Subcutaneous adipose tissue (tissue), 4 donors: ENCODE results near the gene LMX1B. TPM values are rescaled to one million over a fixed set of nuclear protein-coding genes. Genes with fewer than 3 reads are reported as not detected.

Source experiments
- total RNA-seq, 4 donors: library from RNA; depleted of rRNA; stranded (reverse); fragments of >200 nt; gene quantifications; one replicate each; pipeline ENCODE4 v1.1.0, GENCODE V29; 2016
- TF ChIP-seq, protein P1 (sequence below): fragments of 450-650 bp; IDR thresholded peaks from one replicate; pipeline ENCODE4 v1.5.1; 2016; ENCODE audit warnings: low read depth, mild to moderate bottlenecking, control low read depth, antibody characterized with exemption, moderate library complexity

LMX1B gene
- total RNA-seq, 4 donors from 2014 or later = 0.38 to 1.1 (median 0.51) TPM; not detected in 1

DNA sequence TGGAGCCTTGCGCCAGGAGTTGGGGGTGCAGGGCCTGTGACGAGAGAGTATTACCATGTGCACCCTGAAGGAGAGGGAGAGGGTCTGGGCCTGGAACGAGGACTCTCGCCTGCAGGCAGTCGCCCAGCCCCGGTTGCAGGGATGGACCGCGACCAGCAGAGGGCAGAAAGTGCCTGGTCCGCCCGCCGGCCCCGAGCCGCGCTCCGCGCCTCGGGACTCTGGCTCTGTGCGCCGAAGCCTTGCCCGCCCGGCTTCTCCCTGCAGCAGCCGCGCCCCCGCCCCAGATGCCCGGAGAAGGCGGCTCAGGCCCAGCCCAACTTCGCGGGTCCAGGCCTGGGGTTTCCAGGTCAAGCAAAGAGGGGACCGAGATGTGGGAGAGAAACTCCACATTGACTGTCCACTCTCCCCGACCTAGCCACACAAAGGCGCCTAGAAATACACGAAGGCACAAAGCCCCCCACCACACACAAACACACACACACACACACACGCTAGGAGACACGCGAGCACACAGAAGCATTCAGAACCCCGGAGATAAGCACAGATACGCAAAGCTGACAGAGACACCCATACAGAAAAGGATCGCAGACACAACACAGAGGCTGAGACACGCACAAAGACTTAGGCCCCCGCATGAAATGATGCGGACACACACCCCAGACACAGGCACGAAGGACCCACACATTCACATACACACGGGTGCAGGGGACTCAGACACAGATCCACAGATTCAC lies 2.0 kb upstream of the LMX1B start:
- TF ChIP-seq, protein P1, sequence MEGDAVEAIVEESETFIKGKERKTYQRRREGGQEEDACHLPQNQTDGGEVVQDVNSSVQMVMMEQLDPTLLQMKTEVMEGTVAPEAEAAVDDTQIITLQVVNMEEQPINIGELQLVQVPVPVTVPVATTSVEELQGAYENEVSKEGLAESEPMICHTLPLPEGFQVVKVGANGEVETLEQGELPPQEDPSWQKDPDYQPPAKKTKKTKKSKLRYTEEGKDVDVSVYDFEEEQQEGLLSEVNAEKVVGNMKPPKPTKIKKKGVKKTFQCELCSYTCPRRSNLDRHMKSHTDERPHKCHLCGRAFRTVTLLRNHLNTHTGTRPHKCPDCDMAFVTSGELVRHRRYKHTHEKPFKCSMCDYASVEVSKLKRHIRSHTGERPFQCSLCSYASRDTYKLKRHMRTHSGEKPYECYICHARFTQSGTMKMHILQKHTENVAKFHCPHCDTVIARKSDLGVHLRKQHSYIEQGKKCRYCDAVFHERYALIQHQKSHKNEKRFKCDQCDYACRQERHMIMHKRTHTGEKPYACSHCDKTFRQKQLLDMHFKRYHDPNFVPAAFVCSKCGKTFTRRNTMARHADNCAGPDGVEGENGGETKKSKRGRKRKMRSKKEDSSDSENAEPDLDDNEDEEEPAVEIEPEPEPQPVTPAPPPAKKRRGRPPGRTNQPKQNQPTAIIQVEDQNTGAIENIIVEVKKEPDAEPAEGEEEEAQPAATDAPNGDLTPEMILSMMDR = no peak

DNA sequence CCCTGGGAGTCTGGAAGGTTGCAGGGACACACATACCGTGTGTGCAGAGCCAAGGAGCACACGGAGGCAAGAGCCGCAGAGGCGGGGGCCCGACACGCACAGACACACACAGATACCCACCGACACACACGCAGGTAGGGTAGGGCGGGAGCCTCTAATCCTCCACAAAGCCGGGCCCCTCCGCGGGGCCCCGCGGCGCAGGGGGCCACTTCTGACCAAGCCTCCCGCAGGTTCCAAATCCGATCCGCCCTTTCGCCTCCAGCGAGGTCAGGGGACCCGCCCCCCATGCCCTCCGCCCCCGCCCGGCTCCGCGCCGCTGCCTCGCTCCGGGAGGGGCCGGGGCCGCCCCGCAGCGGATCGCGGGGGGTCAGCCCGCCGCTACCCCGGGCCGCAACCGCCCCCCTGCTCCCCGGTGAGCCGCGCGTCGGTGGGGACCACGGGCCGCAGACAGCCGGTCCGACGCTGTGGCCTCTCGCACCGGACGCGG lies 1.4 kb upstream of the LMX1B start:
- TF ChIP-seq, protein P1 = no peak

DNA sequence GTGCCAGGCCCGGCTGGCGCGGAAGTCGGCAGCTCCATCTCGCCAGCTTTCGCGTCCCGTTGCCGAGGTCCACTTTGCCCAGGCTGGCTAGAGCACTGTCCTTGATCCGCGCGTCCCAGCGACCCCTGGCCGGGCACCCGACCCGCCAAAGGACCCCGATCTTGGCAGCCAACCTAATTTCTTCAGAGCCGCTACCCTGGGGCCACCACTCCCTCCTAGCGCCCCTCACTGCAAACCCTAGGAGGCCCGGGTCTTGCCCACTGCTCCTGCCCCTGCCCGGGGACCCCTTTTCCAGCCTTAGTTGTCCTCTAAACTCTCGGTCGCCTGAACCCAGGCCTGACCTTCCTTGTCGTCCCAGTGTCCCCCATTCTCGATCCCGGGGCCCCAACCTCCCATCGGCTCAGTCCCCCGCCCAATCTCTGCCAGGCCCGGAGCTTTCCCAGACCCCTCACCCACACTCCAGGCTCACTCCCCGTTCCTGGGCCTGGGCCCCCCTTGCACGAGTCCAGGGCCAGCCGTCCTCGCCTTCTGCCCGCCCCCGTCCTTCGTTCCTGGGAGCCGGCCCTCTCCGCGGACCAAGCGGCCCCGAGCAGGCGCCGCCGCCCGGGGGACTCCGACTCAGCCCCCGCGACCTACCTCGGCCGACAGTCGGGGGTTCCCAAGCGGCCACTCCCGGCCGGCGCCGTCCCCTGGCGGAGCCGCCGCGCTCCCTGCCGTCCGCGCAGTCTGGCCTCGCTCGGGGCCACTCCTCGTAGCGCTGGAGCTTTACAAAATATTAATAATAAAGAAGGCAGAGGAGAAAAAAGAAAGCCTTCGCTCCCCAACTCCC lies 701 bp upstream of the LMX1B start:
- TF ChIP-seq, protein P1 = no peak

DNA sequence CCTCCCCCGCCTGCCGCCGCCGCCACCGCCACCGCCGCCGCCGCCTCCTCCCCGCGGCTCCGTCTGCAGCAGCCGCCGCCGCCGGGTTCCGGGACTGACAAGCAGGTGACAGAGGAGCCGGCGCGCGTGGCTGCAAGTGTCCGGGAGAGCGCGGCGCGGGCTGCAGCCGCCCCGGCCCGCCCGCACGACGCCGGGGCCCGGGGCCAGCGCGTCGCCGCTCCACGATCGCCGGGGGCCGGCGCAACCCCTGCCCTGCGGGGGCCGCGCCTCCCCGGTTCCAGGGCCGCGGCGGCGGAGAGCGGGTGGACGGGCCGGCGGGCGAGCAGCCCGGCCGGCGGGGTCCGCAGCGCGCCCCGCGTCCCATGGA lies 343 bp downstream of the LMX1B start:
- TF ChIP-seq, protein P1 = no peak

DNA sequence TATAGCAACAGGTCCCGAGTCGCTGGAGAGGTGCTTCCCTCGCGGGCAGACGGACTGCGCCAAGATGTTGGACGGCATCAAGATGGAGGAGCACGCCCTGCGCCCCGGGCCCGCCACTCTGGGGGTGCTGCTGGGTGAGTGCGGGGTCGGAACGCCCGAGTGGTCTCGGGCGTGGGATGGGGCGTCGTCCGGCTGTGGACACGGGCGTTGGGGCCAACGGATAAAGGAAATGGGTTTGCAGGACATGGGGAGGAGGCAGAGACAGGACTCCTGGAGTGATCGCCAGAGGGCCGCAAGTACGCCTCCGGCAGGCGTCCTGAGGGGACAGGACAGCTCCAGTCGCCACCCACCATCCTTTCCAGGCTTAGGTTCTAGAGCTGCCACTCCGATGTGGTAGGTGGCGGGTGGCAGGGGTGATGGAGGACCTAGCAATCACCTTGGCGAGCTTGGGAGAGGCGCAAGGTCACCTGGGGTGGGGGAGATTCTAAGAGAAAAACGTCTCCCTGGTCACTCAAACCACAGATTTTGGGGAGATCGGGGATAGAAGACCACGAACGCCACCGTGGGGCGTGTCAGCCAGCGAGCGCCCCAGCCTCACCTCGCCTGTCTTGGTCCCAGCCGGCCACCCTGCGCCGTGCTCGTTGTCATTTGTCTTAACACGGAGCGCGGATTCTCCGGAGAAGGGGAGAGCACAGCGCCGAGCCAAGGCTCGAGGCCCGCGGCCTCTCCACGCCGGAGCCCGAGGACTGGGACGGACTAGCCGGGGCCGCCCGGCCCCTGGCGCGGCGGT lies 922 bp downstream of the LMX1B start:
- TF ChIP-seq, protein P1 = no peak

DNA sequence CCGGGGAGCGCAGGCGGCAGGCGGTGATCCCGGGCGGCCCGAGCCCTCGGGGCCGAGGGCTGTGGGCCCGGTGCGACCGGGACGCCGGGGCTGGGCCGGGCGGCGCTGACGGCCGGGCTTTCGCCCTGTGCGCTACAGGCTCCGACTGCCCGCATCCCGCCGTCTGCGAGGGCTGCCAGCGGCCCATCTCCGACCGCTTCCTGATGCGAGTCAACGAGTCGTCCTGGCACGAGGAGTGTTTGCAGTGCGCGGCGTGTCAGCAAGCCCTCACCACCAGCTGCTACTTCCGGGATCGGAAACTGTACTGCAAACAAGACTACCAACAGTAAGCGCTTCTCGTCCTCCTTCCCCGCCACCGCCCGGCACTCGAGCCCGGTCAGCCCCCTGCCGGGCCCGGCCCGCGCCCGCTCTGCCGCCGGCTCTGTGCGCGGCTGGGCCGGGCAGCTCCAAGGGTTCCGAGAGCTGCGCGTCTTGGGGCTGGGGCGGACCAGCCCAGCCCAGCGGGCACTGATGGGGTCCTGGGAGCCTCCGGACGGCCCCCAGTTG lies 1.6 kb downstream of the LMX1B start:
- TF ChIP-seq, protein P1 = no peak
